Stimulated activated CD4-positive, alpha-beta T cell treated with anti-CD3 and anti-CD28 coated beads, TNF-alpha, amount 100 ng/mL, for 1 hour (primary cell): ENCODE measurements around the gene AZIN2.
A peak's percentile ranks its signal among the peaks of the same experiment; 100 is the strongest.
"Not testable (repeated sequence)": the region's sequence is repeated elsewhere in the genome, so short reads cannot be mapped to it uniquely, and the experiment has no call there.

Experiments
- DNase-seq, 3 donors: peaks; one replicate each; pipeline ENCODE4 v3.0.0-alpha.2; 2020; ENCODE audit warnings: low read depth in 3 of 3, low spot score in 1 of 3

AZIN2 gene

GRCh38 chr1:33126411-33127000 is 45.6 kb downstream of the AZIN2 start:
- no peak for DNase-seq

- DNase-seq = peak; percentile 94 to 95 (median 94)
These were observed 46.3 kb downstream of the AZIN2 start for GRCh38 chr1:33127001-33127823.

DNA sequence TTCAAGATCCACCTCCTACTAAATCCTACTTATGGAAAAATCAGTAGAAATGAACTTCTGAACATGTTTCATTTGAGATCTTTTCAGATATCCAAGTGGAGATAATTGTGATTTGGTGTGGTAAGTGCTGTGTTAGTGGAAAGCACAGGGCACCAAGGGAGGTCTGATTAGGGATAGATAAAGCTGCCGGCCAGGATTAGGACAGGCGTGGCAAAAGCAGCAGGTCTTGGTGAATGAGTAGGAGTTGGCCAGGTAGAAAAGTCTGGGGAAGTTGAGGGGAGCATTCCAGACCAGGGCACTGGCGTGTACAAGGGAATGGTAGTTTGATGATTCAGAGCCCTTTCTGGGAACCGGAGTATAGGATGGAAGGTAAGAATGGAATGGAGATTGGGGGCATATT is 47.8 kb downstream of the AZIN2 start:
- no peak for DNase-seq

GRCh38 chr1:33130297-33130696 is 49.3 kb downstream of the AZIN2 start:
- DNase-seq = no peak

DNA sequence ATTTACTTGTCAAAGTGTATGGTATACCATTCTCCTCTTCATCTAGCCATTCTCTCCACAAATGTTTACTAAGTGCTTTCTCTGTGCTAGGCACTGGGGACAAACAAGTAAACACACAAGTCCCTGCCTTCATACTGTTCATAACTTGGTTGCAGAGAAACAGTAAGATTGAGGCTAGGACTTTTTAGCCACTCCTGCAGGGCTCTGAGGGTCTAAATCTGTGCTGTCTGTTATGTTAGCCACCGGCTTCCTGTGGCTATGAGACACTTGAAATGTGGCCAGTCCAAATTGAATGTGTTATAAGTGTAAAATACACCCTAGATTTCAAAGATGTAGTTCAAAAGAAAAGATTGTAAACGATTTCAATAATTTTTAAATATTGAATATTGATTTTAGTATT is 50.2 kb downstream of the AZIN2 start:
- DNase-seq = no peak

DNA sequence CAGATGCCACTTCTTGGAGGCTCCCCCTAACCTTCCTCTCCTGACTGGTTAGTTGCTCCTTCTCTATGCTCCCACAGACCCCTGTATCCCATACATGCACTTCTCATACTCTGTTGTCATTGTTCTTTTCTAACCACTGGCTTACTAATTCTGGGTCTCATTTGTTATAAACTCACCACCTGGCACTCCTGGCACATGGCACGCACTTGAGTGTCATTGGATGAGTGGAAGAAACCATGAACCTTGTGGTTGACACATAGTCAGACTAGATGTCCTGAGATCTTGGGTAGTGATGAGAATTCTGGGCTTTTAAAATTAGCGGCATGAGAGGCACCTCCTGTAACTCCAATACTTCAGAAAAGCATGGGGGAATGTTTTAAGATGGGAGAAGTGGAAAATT is 51.6 kb downstream of the AZIN2 start:
- no peak for DNase-seq

GRCh38 chr1:33133478-33134105 is 52.6 kb downstream of the AZIN2 start:
- DNase-seq = no peak

GRCh38 chr1:33136041-33136440 is 55.1 kb downstream of the AZIN2 start:
- DNase-seq = not testable (repeated sequence)

GRCh38 chr1:33137800-33138199 is 56.8 kb downstream of the AZIN2 start:
- no peak for DNase-seq

DNA sequence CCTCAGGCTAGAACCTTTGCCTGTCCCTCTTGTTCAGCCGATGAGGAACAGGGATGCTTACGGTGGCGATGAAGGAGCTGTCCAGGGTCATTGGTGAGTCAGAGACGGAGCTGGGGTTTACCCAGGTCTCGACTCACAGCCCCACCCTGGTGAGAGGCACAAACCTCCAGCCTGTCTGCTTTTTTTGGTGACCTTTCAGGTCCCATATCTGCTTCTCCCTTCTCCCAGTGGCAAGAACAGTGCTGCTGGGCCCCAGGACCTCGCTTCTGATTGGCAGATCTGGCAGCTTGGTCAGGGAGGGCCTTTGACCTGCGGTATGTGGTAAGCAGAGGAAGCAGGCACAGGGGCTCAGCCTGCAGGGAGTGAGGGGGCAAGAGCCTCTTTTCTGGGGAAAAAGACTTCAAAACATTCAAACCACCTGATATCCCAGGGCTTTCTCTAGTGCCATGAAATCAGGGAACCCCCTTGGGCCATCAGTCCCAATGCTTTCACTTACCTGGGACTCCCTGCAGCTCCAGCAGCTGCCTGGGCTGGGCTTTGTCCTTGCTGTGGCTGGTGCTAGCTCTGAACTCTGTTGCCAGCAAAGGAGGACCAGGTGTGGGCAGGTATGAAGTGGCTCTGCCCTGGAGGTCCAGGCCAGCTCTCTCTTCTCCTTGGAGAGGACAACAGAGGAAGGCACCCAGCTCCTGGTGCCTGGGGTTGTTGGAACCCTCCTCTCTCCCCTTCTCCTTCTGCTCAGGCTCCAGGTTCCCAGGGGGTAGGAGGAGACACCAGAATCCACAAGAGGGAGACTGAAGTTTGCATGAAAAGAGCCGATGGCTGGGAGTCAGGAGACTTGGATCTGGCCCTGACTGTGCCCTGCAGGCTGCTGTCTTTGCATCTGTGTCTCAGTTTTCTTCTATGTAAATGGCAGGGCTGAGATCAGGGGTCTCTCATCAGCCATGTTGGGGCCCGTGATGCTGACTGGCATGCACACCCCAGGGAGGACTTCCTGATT is 59.5 kb downstream of the AZIN2 start:
- DNase-seq = no peak

DNA sequence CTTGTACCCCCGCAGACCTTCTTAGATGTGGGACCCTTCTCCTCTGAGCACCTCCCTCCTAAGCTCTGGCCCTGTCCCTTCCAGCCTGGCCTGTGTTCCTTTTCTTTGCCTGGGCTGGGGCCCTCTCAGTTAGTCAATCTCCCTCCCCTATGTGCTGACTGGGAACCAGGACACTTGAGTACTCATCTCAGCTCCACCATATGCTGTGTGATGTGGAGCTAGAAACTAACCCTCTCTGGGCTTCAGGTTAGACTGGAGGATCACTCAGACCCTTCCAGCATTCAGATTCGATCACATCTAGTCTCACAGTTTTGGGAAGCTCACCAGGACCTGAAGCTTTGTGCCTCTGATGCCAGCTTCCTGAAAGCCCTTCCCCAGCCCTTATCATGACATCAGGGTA is 60.3 kb downstream of the AZIN2 start:
- no peak for DNase-seq

DNA sequence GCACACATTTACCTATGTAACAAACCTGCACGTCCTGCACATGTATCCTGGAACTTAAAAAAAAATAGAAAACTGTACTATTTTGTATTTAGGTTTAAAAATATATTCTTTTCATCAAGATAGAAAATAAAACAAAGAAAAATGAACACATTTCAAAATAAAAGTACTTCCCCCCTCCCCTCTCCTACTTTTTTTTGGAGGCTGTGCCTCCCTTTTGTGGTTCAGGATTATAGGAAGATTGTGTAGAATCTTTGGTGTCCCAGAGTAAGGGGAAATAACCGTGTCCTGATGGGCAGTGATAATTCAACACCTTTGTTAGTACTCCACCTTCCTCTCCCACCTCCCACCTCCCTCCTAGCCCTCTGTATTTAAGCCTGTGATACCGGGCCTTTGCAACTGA is 60.8 kb downstream of the AZIN2 start:
- no peak for DNase-seq

GRCh38 chr1:33142483-33143064 is 61.6 kb downstream of the AZIN2 start:
- no peak for DNase-seq

GRCh38 chr1:33143176-33143575 is 62.2 kb downstream of the AZIN2 start:
- no peak for DNase-seq

DNA sequence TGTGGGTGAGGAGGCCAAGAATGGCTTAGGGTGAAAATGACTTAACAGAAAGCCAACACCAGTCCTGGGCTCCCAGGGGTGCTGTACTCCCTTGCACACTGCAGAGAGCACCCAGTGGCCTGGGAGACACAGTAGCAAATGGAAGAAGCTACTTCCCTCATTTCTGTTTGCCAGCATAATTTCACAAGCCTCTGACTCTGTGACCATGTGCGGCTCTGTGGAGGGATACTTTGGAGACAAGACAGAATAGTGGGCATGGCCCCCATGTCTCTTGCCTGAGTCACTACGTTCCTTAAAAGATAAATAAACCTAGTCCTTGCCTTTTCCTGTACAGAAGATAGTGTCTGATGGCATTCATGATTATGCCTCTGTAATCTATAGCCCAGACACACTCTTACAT is 62.7 kb downstream of the AZIN2 start:
- no peak for DNase-seq

- no peak for DNase-seq
These were observed 65.0 kb downstream of the AZIN2 start for GRCh38 chr1:33146003-33146402.

DNA sequence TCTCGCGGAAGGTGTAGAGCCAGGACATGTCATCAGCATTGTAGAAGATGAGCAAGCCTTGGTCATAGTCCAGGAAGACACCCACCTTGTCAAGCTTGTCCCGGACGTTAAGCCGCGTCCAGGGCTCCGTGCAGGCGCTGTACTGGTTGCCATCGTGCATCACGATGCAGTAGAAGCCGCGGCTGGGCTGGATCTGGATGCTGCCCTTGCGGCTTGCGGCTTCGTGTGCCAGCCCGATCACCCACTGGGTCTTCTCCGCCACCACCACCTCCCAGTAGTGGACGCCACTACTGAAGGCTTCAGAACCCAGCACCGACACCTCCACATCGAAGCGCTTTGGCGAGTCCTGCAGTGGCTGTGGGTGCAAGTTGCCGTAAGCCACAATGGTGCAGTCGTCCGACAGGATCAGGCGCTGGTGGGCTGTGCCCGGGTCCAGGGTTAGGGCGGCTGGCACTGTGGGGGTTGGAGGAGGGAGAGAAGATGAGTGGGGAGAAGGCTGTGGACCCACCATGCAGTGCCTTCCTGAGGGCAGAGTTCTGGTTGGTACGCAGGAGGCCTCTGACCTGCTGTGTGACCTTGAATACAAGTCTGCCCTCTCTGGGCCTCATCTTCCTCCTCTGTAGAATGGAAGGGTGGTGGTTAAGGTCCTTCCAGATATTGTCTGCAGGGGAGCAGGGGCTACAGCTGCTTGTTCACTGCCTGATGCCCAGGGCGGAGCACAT is 66.5 kb downstream of the AZIN2 start:
- no peak for DNase-seq

DNA sequence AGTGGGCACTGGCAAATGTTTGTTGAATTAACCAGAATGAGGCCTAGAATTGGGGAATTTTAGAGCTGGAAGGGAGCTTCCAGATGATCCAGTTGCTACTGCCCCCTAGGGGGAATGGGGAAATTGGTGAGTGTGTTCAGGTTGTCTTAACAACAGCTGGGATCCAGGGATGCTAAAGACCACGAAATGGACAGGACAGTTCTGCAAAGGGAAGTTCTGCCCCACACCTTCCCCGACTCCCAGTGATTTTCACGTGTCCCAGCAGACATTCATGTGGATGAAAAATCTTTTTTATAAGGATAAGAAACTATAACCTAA is 67.0 kb downstream of the AZIN2 start:
- DNase-seq = no peak

GRCh38 chr1:33148615-33149014 is 67.7 kb downstream of the AZIN2 start:
- no peak for DNase-seq

DNA sequence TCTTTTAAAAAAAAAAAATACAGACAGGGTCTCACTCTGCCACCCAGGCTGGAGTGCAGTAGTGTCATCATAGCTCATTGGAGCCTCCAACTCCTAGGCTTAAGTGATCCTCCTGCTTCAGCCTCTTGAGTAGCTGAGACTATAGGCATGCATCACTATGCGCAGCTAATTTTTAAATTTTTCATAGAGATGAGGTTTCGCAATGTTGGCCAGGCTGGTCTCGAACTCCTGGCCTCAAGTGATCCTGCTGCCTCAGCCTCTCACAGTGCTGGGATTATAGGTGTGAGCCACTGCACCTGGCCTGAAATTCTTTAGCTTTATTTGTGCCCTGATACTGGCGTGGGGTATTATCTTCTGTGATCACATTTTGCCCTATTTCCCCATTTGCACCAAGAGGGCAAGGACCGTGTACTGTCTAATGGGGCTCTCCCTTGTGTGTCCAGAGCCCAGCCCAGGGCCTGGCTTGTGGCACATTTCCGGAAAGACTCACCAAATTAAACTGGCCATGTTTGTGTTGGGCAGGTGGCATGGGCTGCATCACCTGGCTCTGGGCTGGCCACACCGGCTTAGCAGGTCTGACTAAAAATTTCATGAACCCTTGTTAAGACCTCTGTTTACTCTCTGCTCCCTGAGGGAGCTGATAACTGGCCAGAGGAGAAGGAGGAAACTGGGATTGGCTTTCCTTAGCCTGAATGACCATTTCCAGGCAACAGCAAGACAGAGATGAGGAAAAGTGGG is 68.7 kb downstream of the AZIN2 start:
- DNase-seq = no peak
